ENCODE measurements around the gene KIF6. TPM values are rescaled to one million over a fixed set of nuclear protein-coding genes. Genes with fewer than 3 reads are reported as not detected.
A peak's percentile ranks its signal among the peaks of the same experiment; 100 is the strongest.

KIF6 gene
- total RNA-seq, 1 experiment from 2014 or later, result not detected

- Histone ChIP-seq H4K20me1 (ENCODE audit: insufficient read depth) (no peaks in the 10 kb centered on the region), H3K9me2 (ENCODE audit: insufficient read depth) (no peaks in the 10 kb centered on the region), H3K4me1 (ENCODE audit: control insufficient read depth in 1 of 2, insufficient read depth in 2 of 2, low read length in 2 of 2) (peaks cover 0 to 12% of the 10 kb centered on the region in 2 experiments; a peak in 2 of 4 replicates), H3K27ac (ENCODE audit: low read depth, low read length) (no peak overlapping the region), H3K9me3 (ENCODE audit: control insufficient read depth in 1 of 2, insufficient read depth in 1 of 2, low read depth in 1 of 2, low read length in 2 of 2) (no peaks in the 10 kb centered on the region), H3K79me2 (ENCODE audit: insufficient read depth, low read length) (no peaks in the 10 kb centered on the region), H3K4me3 (replicated peaks in 1 of 2; ENCODE audit: low read depth in 1 of 2, low read length in 2 of 2) (no peak overlapping the region), H3K27me3 (ENCODE audit: insufficient read depth, low read length) (no peaks in the 10 kb centered on the region), H3K9ac (ENCODE audit: low read length) (no peak overlapping the region), H3K36me3 (ENCODE audit: control insufficient read depth in 1 of 2, insufficient read depth in 2 of 2, low read length in 2 of 2) (no peaks in the 10 kb centered on the region), H2AFZ (ENCODE audit: low read depth, low read length, poor library complexity, severe bottlenecking) (no peak overlapping the region), H3K4me2 (ENCODE audit: low read length) (no peak overlapping the region)
- RAD21 ChIA-PET (ENCODE audit: low non-redundant PET in 1 of 2, low total read pairs in 2 of 2, uncharacterized antibody in 2 of 2, unreplicated experiment in 2 of 2), result no interaction called here
- intact Hi-C loops (cut with micrococcal nuclease), result no loop called here
- DNase-seq (ENCODE audit: low read depth, low spot score) (no peak), ATAC-seq (no peak)
- no TSS peak for BruUV-seq (replicated peaks)
- CTCF ChIA-PET, result interaction anchor here (0.9 to 7.8 kb wide), 6 partner anchors 115 to 432 kb away, joined by 3 to 123 read pairs (median 7); no protein-coding TSS in a partner anchor
- POLR2A ChIA-PET, result no interaction called here
- no peak for TF ChIP-seq MAX (IDR thresholded peaks at IDR 0.05)
- TF ChIP-seq FOSL1 (IDR thresholded peaks at IDR 0.05; ENCODE audit: low read depth), result no peak
- TF ChIP-seq SRF (IDR thresholded peaks at IDR 0.05; ENCODE audit: low read depth), result no peak
- no peak for TF ChIP-seq ELF1 (IDR thresholded peaks at IDR 0.05; ENCODE audit: borderline replicate concordance, low read depth)
Measured at GRCh38 chr6:39304951-39305350, 420.3 kb downstream of the KIF6 start.

GRCh38 chr6:39303425-39304153 lies 421.6 kb downstream of the KIF6 start:
- no peaks in the 10 kb centered on the region for H3K79me2 ChIP-seq (ENCODE audit: insufficient read depth, low read length)
- H3K27ac ChIP-seq (ENCODE audit: low read depth, low read length), result no peak overlapping the region
- no peaks in the 10 kb centered on the region for H3K9me3 ChIP-seq (ENCODE audit: control insufficient read depth in 1 of 2, insufficient read depth in 1 of 2, low read depth in 1 of 2, low read length in 2 of 2)
- H3K4me1 ChIP-seq (ENCODE audit: control insufficient read depth in 1 of 2, insufficient read depth in 2 of 2, low read length in 2 of 2), result peaks cover 0 to 12% of the 10 kb centered on the region in 2 experiments; a peak in 2 of 4 replicates
- ChIA-PET RAD21 (ENCODE audit: low non-redundant PET in 1 of 2, low total read pairs in 2 of 2, uncharacterized antibody in 2 of 2, unreplicated experiment in 2 of 2) (interaction anchor here (0.9 to 1.9 kb wide), 4 partner anchors 119 to 137 kb away, joined by 4 to 12 read pairs (median 6); no protein-coding TSS in a partner anchor), CTCF (interaction anchor here (0.7 to 7.8 kb wide), 21 partner anchors 9 to 431 kb away, joined by 3 to 123 read pairs (median 4); partner anchors contain the start of genes KCNK5 and SAYSD1), POLR2A (interaction anchor here (0.9 to 1.5 kb wide), 2 partner anchors 75 to 137 kb away, joined by 4 to 6 read pairs; partner anchors contain the start of gene KCNK5)
- 0 out of 2 replicates have a peak, but pooled peaks cover 1% of the 10 kb centered on the region for H3K27me3 ChIP-seq (ENCODE audit: insufficient read depth, low read length)
- ATAC-seq (peak; percentile 8; the same call in 1 of the 2 replicates), DNase-seq (ENCODE audit: low read depth, low spot score) (no peak)
- TF ChIP-seq ZBTB33 (IDR thresholded peaks at IDR 0.05; ENCODE audit: extremely low read depth, insufficient replicate concordance, low read length) (no peak), CTCF (IDR thresholded peaks at IDR 0.05 in 2 of 3, conservative IDR thresholded peaks at IDR 0.05 in 1 of 3; ENCODE audit: borderline replicate concordance in 1 of 3, insufficient read depth in 1 of 3, low read depth in 2 of 3, low read length in 2 of 3) (0 out of 6 replicates have a peak, but pooled peaks of 1 of the 3 experiments have one; percentile 1)
- no peaks in the 10 kb centered on the region for H4K20me1 ChIP-seq (ENCODE audit: insufficient read depth)
- H3K9ac ChIP-seq (ENCODE audit: low read length), result no peak overlapping the region
- H3K36me3 ChIP-seq (ENCODE audit: control insufficient read depth in 1 of 2, insufficient read depth in 2 of 2, low read length in 2 of 2), result no peaks in the 10 kb centered on the region
- no TSS peak for BruUV-seq (replicated peaks)
- no peak overlapping the region for H2AFZ ChIP-seq (ENCODE audit: low read depth, low read length, poor library complexity, severe bottlenecking)
- intact Hi-C loops (cut with micrococcal nuclease), result loop anchor here (1.0 kb wide), 3 partner anchors 74 to 137 kb away; partner anchors contain the start of gene KCNK5
- no peak overlapping the region for H3K4me3 ChIP-seq (replicated peaks in 1 of 2; ENCODE audit: low read depth in 1 of 2, low read length in 2 of 2)
- H3K4me2 ChIP-seq (ENCODE audit: low read length), result no peak overlapping the region
- no peaks in the 10 kb centered on the region for H3K9me2 ChIP-seq (ENCODE audit: insufficient read depth)
